ENCODE results near the gene UBAP2. TPM values are rescaled to one million over a fixed set of nuclear protein-coding genes. Genes with fewer than 3 reads are reported as not detected.

UBAP2 gene
- total and polyA plus RNA-seq, 2 of the 4 experiments (the other 2 are of a cell fraction) = 12.9 to 25.5 TPM

DNA sequence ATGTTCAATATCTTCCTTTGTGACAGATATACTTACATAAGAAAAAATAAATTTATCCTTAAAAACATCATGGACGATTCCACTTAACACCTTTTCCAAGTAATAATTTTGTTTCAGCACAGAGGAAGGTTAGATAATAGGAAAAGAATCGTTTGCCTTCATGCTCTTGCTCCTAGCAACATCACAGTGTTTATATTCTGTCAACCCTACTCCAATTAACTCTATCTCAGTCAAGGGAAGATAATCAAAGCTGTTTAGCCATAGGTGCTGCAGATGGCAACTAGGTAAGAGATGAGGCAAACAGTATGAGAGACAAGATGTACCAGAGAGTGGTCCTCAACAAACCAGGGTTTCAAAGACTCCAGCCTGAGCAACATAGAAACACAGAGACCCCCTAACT lies 55.6 kb downstream of the UBAP2 start:
- Histone ChIP-seq H2BK15ac (ENCODE audit: low read depth, low read length) (no peak overlapping the region), H3K4ac (ENCODE audit: low read depth, low read length) (no peak overlapping the region), H3K27me3 (ENCODE audit: control insufficient read depth, insufficient read depth, low read length) (no peaks in the 10 kb centered on the region), H2AK9ac (replicated peaks; ENCODE audit: low read depth, low read length, poor library complexity) (no peak overlapping the region), H3K56ac (ENCODE audit: extremely low read depth, insufficient read depth, low read length) (no peak overlapping the region), H4K8ac (ENCODE audit: low read depth in 2 of 2, low read length in 2 of 2) (no peak overlapping the region), H3K23ac (ENCODE audit: low read depth, low read length) (no peak overlapping the region), H3K36me3 (ENCODE audit: control insufficient read depth, insufficient read depth, low read length) (peaks cover 20% of the 10 kb centered on the region), H2BK20ac (ENCODE audit: low read depth, low read length) (no peak overlapping the region), H4K5ac (ENCODE audit: low read depth, low read length) (no peak overlapping the region), H4K20me1 (ENCODE audit: insufficient read depth, low read length) (peaks cover 4% of the 10 kb centered on the region; the same call in 1 of the 2 replicates), H3K9me3 (ENCODE audit: control insufficient read depth, insufficient read depth, low read length) (no peaks in the 10 kb centered on the region), H3K14ac (replicated peaks; ENCODE audit: low read depth, low read length) (no peak overlapping the region), H2AK5ac (ENCODE audit: low read depth, low read length) (no peak overlapping the region), H2AFZ (replicated peaks; ENCODE audit: low read length, poor library complexity) (no peak overlapping the region), H3K27ac (ENCODE audit: insufficient read depth, low read length) (no peak overlapping the region), H3K79me1 (ENCODE audit: low read depth in 1 of 2, low read length in 2 of 2) (peaks cover 22 to 31% of the 10 kb centered on the region in 2 experiments; a peak in 3 of 4 replicates), H3K4me2 (ENCODE audit: low read depth, low read length) (no peak overlapping the region), H3K4me3 (ENCODE audit: insufficient read depth, low read depth, low read length) (no peak overlapping the region), H2BK120ac (ENCODE audit: low read depth, low read length) (no peak overlapping the region), H3K9me1 (ENCODE audit: insufficient read depth, low read length) (no peaks in the 10 kb centered on the region), H3K4me1 (ENCODE audit: control insufficient read depth, insufficient read depth, low read length) (peaks cover 3% of the 10 kb centered on the region), H3K18ac (ENCODE audit: low read depth, low read length) (no peak overlapping the region), H4K91ac (ENCODE audit: insufficient read depth, low read depth, low read length) (no peak overlapping the region), H3K9ac (ENCODE audit: low read depth, low read length) (no peak overlapping the region), H2BK5ac (ENCODE audit: low read depth, low read length, poor library complexity, severe bottlenecking) (no peak overlapping the region)
- in situ Hi-C loops (cut with MboI; ENCODE audit: low sequenced_read_pairs) = no loop called here
- ChIA-PET CTCF (no interaction called here), POLR2A (ENCODE audit: unreplicated experiment) (no interaction called here)
- no CpG with 5 or more reads among the region's 2 CpGs for WGBS, 2 experiments (ENCODE audit: extremely low coverage in 2 of 2, insufficient read length in 1 of 2)
- dilution Hi-C loops (cut with HindIII; ENCODE audit: low sequenced_read_pairs, unreplicated experiment) = no loop called here
- TF ChIP-seq SMC3 (IDR thresholded peaks at IDR 0.05; ENCODE audit: low read depth, low read length) (no peak), FOS (IDR thresholded peaks at IDR 0.05; ENCODE audit: low read depth, low read length) (no peak), CEBPB (IDR thresholded peaks at IDR 0.05; ENCODE audit: low read depth, low read length) (no peak), MAFK (IDR thresholded peaks at IDR 0.05; ENCODE audit: low read depth, low read length) (no peak), RFX5 (IDR thresholded peaks at IDR 0.05; ENCODE audit: low read depth, low read length) (no peak), NFE2L2 (IDR thresholded peaks at IDR 0.05; ENCODE audit: low read depth, low read length) (no peak), MXI1 (IDR thresholded peaks at IDR 0.05; ENCODE audit: borderline replicate concordance, low read depth, low read length) (no peak)
- TF ChIP-seq, protein P1, sequence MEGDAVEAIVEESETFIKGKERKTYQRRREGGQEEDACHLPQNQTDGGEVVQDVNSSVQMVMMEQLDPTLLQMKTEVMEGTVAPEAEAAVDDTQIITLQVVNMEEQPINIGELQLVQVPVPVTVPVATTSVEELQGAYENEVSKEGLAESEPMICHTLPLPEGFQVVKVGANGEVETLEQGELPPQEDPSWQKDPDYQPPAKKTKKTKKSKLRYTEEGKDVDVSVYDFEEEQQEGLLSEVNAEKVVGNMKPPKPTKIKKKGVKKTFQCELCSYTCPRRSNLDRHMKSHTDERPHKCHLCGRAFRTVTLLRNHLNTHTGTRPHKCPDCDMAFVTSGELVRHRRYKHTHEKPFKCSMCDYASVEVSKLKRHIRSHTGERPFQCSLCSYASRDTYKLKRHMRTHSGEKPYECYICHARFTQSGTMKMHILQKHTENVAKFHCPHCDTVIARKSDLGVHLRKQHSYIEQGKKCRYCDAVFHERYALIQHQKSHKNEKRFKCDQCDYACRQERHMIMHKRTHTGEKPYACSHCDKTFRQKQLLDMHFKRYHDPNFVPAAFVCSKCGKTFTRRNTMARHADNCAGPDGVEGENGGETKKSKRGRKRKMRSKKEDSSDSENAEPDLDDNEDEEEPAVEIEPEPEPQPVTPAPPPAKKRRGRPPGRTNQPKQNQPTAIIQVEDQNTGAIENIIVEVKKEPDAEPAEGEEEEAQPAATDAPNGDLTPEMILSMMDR (conservative IDR thresholded peaks at IDR 0.05; ENCODE audit: low read depth, low read length) = no peak
- TF ChIP-seq, protein P2, sequence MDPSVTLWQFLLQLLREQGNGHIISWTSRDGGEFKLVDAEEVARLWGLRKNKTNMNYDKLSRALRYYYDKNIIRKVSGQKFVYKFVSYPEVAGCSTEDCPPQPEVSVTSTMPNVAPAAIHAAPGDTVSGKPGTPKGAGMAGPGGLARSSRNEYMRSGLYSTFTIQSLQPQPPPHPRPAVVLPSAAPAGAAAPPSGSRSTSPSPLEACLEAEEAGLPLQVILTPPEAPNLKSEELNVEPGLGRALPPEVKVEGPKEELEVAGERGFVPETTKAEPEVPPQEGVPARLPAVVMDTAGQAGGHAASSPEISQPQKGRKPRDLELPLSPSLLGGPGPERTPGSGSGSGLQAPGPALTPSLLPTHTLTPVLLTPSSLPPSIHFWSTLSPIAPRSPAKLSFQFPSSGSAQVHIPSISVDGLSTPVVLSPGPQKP (IDR thresholded peaks at IDR 0.05; ENCODE audit: borderline replicate concordance, low read depth, low read length) = no peak
- DNase-seq = no peak
- no TSS peak for BruUV-seq (replicated peaks)
- intact Hi-C loops (cut with micrococcal nuclease) = loop anchor here (5.0 kb wide), 1 partner anchor 41 kb away; no protein-coding TSS in a partner anchor
- ATAC-seq (ENCODE audit: low read depth) = no peak
